ENCODE data around the gene TP53AIP1.

DNA sequence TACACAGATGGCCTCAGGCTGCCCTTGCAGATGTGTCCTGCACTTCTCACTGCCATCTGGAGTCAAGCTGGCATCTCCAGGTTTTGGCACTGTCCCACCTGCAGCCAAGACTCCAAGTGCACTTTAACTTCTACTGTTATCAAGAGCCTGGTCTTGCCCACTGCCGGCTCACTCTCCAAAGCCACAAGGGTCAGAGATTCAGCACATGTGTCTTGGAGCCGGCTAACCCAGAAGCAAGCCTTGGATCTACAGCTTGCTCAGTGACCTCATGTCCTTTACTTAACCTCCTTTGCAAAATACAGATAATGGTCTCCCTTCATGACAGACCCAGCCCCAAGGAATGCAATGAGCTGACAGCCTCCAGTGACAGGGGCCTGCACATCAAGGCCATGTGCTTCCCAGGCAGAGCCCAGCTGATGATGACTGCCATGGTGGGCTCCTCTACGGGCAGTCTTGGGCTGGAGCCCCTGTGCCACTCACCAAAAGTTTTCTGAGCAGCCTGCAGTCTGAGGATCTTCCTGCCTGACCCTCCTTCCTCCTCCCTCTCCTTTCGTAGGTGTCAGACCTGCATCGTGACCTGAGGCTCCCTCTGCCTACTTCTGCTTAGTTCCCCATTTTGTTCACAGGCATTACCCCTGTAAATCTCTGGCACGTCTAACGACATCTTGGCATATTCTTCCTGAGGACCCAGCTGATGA is 9.0 kb downstream of the TP53AIP1 start:
- TF ChIP-seq FOSL1 (IDR thresholded peaks at IDR 0.05; ENCODE audit: insufficient read depth, low read depth, low read length) (no peak), EZH2 (IDR thresholded peaks at IDR 0.05; ENCODE audit: low read depth, low read length, severe bottlenecking) (no peak), CBX5 (IDR thresholded peaks at IDR 0.05; ENCODE audit: low read depth, low read length) (no peak), RAD21 (IDR thresholded peaks at IDR 0.05 in 1 of 2, conservative IDR thresholded peaks at IDR 0.05 in 1 of 2; ENCODE audit: low read depth in 2 of 2, low read length in 2 of 2) (no peak), POLR2A (IDR thresholded peaks at IDR 0.05; ENCODE audit: control extremely low read depth in 1 of 2, low read depth in 2 of 2, low read length in 2 of 2) (no peak), NRF1 (IDR thresholded peaks at IDR 0.05; ENCODE audit: low read depth, low read length) (no peak), CTCF (IDR thresholded peaks at IDR 0.05; ENCODE audit: control extremely low read depth in 1 of 3, insufficient read depth in 1 of 3, low read depth in 1 of 3, low read length in 3 of 3) (no peak), USF2 (IDR thresholded peaks at IDR 0.05; ENCODE audit: low read length) (no peak)

Data from H1 (cell line).